Measurements from ENCODE around the gene HERC2.

GRCh38 chr15:28113394-28114113 lies 208.4 kb downstream of the HERC2 start:
- no peak for TF ChIP-seq CTCF (IDR thresholded peaks at IDR 0.05)
- TF ChIP-seq POLR2A (IDR thresholded peaks at IDR 0.05) = no peak
